Prostate gland (tissue), 2 donors: ENCODE data around the gene TPO. TPM values are rescaled to one million over a fixed set of nuclear protein-coding genes. Genes with fewer than 3 reads are reported as not detected.

Source experiments
- DNase-seq: peaks from one replicate; pipeline ENCODE4 v3.0.0-alpha.2; 2019; ENCODE audit warnings: low spot score
- H3K27ac ChIP-seq, 2 donors: fragments of 200-600 bp; sonication (generic); 2 replicates each; pipeline ENCODE4 v1.5.1; 2017 to 2019
- H3K27me3 ChIP-seq: fragments of 200-600 bp; sonication (generic); replicated peaks from 2 replicates; pipeline ENCODE4 v1.5.1; 2019; ENCODE audit not compliant: insufficient read depth
- H3K36me3 ChIP-seq, 2 donors: fragments of 200-600 bp; sonication (generic); 1 replicate in 1 of 2; 2 replicates in 1 of 2; pipeline versions ENCODE4 v1.5.1 to v1.8.1; 2017 to 2019
- H3K4me1 ChIP-seq: fragments of 200-600 bp; sonication (generic); replicated peaks from 2 replicates; pipeline ENCODE4 v1.5.1; 2019
- H3K4me3 ChIP-seq, 2 donors: fragments of 200-600 bp; sonication (generic); 2 replicates each; pipeline ENCODE4 v1.5.1; 2017 to 2019
- H3K9me3 ChIP-seq: fragments of 200-600 bp; sonication (generic); 2 replicates; pipeline ENCODE4 v1.5.1; 2017
- CTCF ChIP-seq, 4 experiments: fragments of 200-600 bp in 2 of 4; fragments of 450-650 bp in 2 of 4; sonication (generic) in 2 of 4; IDR thresholded peaks; 1 replicate in 3 of 4; 2 replicates in 1 of 4; pipeline ENCODE4 v1.5.1; 2016 to 2019; ENCODE audit warnings: antibody characterized with exemption in 4 of 4, mild to moderate bottlenecking in 2 of 4, moderate library complexity in 2 of 4
- POLR2A ChIP-seq: fragments of 450-650 bp; IDR thresholded peaks from one replicate; pipeline ENCODE4 v1.6.1; 2016; ENCODE audit warnings: antibody characterized with exemption, mild to moderate bottlenecking
- POLR2AphosphoS5 ChIP-seq: sonication (generic); formaldehyde crosslinking; IDR thresholded peaks from one replicate; pipeline ENCODE4 v1.6.1; 2017; ENCODE audit warnings: antibody characterized with exemption
- WGBS: methylation state at CpG from one replicate; pipeline ENCODE4 v1.1.5; 2018; 5-methylcytosine and 5-hydroxymethylcytosine counted together
- intact Hi-C: fragments of 100-400 bp; cut with DNase I; formaldehyde crosslinking; loops from one replicate; pipeline ENCODE4 v1.14.2; 2022
- total RNA-seq, 2 donors: library from RNA; depleted of rRNA; stranded (reverse); fragments of >200 nt; gene quantifications; one replicate each; pipeline ENCODE4 v1.1.0, GENCODE V29; 2016

Gene TPO
- total RNA-seq, 2 donors from 2014 or later, result 0.82 to 1.4 TPM

GRCh38 chr2:1517786-1518185 is 104.5 kb downstream of the TPO start:
- Histone ChIP-seq H3K27me3 (no peaks in the 10 kb centered on the region), H3K9me3 (no peaks in the 10 kb centered on the region), H3K4me1 (no peaks in the 10 kb centered on the region), H3K4me3 (no peak overlapping the region), H3K27ac (no peak overlapping the region), H3K36me3 (no peaks in the 10 kb centered on the region)
- TF ChIP-seq POLR2A (no peak), POLR2AphosphoS5 (no peak), CTCF (IDR thresholded peaks at IDR 0.05) (no peak)
- 84% methylated on average over 5 of the region's 5 CpGs for WGBS
- intact Hi-C loops, result no loop called here
- DNase-seq, result no peak

GRCh38 chr2:1518331-1518803 is 105.1 kb downstream of the TPO start:
- no peaks in the 10 kb centered on the region for H3K4me1 ChIP-seq
- H3K36me3 ChIP-seq, result no peaks in the 10 kb centered on the region
- DNase-seq, result no peak
- 66% methylated on average over 3 of the region's 3 CpGs for WGBS
- H3K4me3 ChIP-seq, result no peak overlapping the region
- intact Hi-C loops, result no loop called here
- H3K27me3 ChIP-seq, result no peaks in the 10 kb centered on the region
- no peaks in the 10 kb centered on the region for H3K9me3 ChIP-seq
- H3K27ac ChIP-seq, result no peak overlapping the region
- TF ChIP-seq CTCF (IDR thresholded peaks at IDR 0.05) (no peak), POLR2A (no peak), POLR2AphosphoS5 (no peak)

GRCh38 chr2:1518867-1519530 is 105.7 kb downstream of the TPO start:
- no peak overlapping the region for H3K27ac ChIP-seq
- WGBS, result 62% methylated on average over 10 of the region's 10 CpGs
- intact Hi-C loops, result no loop called here
- no peaks in the 10 kb centered on the region for H3K36me3 ChIP-seq
- no peaks in the 10 kb centered on the region for H3K4me1 ChIP-seq
- no peak overlapping the region for H3K4me3 ChIP-seq
- no peak for TF ChIP-seq POLR2A
- no peak for TF ChIP-seq POLR2AphosphoS5
- TF ChIP-seq CTCF (IDR thresholded peaks at IDR 0.05), result no peak
- H3K9me3 ChIP-seq, result no peaks in the 10 kb centered on the region
- DNase-seq, result no peak
- no peaks in the 10 kb centered on the region for H3K27me3 ChIP-seq

GRCh38 chr2:1521191-1521877 is 108.1 kb downstream of the TPO start:
- Histone ChIP-seq H3K9me3 (no peaks in the 10 kb centered on the region), H3K36me3 (no peaks in the 10 kb centered on the region), H3K4me3 (no peak overlapping the region), H3K27ac (no peak overlapping the region), H3K4me1 (no peaks in the 10 kb centered on the region), H3K27me3 (no peaks in the 10 kb centered on the region)
- DNase-seq, result no peak
- intact Hi-C loops, result no loop called here
- WGBS, result 78% methylated on average over 21 of the region's 21 CpGs
- TF ChIP-seq POLR2A, result no peak
- TF ChIP-seq POLR2AphosphoS5, result no peak
- TF ChIP-seq CTCF (IDR thresholded peaks at IDR 0.05), result no peak
